ENCODE measurements around the gene VAPA.

Gene VAPA

GRCh38 chr18:10006311-10006893 lies 92.6 kb downstream of the VAPA start:
- DNase-seq (ENCODE audit: low spot score), result no peak

GRCh38 chr18:10008006-10008647 lies 94.3 kb downstream of the VAPA start:
- no peak for DNase-seq (ENCODE audit: low spot score)

Measured in iPS-NIHi11 (cell line).